K562 (cell line): ENCODE data around the gene ARID5B. TPM values are rescaled to one million over a fixed set of nuclear protein-coding genes. Genes with fewer than 3 reads are reported as not detected.

Experiments
- ARID1B ChIP-seq: fragments of 450-650 bp; IDR thresholded peaks from 2 replicates; pipeline ENCODE4 v1.6.1; 2016; ENCODE audit warnings: antibody characterized with exemption, mild to moderate bottlenecking, inconsistent platforms
- BCOR ChIP-seq: fragments of 450-650 bp; IDR thresholded peaks from 2 replicates; pipeline ENCODE4 v1.6.1; 2016
- CBFB ChIP-seq: sonication (generic); formaldehyde crosslinking; IDR thresholded peaks from 2 replicates; pipeline ENCODE4 v1.4.0; 2020; ENCODE audit warnings: mild to moderate bottlenecking, missing genetic modification reagents
- CBX3 ChIP-seq, 2 experiments: IDR thresholded peaks; 1 replicate in 1 of 2; 2 replicates in 1 of 2; pipeline ENCODE4 v1.6.1; 2012; ENCODE audit warnings: inconsistent platforms in 2 of 2, low read length in 2 of 2, borderline replicate concordance in 1 of 2, control low read depth in 1 of 2
- EGR1 ChIP-seq: fragments of 450-650 bp; conservative IDR thresholded peaks from 2 replicates; pipeline ENCODE4 v1.6.1; 2017; ENCODE audit warnings: mild to moderate bottlenecking
- HES1 ChIP-seq: fragments of 450-650 bp; IDR thresholded peaks from 2 replicates; pipeline ENCODE4 v1.6.1; 2016; ENCODE audit warnings: low read depth, mild to moderate bottlenecking, moderate library complexity
- HNRNPLL ChIP-seq: fragments of 200-400 bp; formaldehyde crosslinking; IDR thresholded peaks from 2 replicates; pipeline ENCODE4 v1.6.1; 2017; ENCODE audit warnings: low read length, low read depth, mild to moderate bottlenecking; ENCODE audit not compliant: poor library complexity, severe bottlenecking
- MAZ ChIP-seq, 2 experiments: fragments of 450-650 bp in 1 of 2; sonication (generic) in 1 of 2; formaldehyde crosslinking; IDR thresholded peaks in 1 of 2; conservative IDR thresholded peaks in 1 of 2; 2 replicates each; pipeline versions ENCODE4 v1.4.0 to v1.5.0; 2020; ENCODE audit warnings: mild to moderate bottlenecking in 1 of 2, missing genetic modification reagents in 1 of 2
- NKRF ChIP-seq: fragments of 450-650 bp; IDR thresholded peaks from 2 replicates; pipeline ENCODE4 v1.6.1; 2016; ENCODE audit warnings: borderline replicate concordance
- PHF8 ChIP-seq: fragments of 200-600 bp; sonication (generic); IDR thresholded peaks from 2 replicates; pipeline ENCODE4 v1.6.1; 2012; ENCODE audit warnings: mixed run types, mild to moderate bottlenecking, inconsistent platforms, low read length, moderate library complexity, borderline replicate concordance
- POLR2B ChIP-seq: fragments of 450-650 bp; IDR thresholded peaks from 2 replicates; pipeline ENCODE4 v1.6.1; 2018; ENCODE audit warnings: low read depth; ENCODE audit not compliant: partially characterized antibody
- POU5F1 ChIP-seq: fragments of 150-350 bp; IDR thresholded peaks from 2 replicates; pipeline ENCODE4 v1.6.1; 2014; ENCODE audit warnings: borderline replicate concordance, low read length, low read depth, mild to moderate bottlenecking; ENCODE audit not compliant: partially characterized antibody
- RB1 ChIP-seq: fragments of 450-650 bp; IDR thresholded peaks from 2 replicates; pipeline ENCODE4 v1.6.1; 2017; ENCODE audit warnings: low read depth, mild to moderate bottlenecking
- SIN3A ChIP-seq, 2 experiments: fragments of 150-350 bp in 1 of 2; IDR thresholded peaks; 2 replicates each; pipeline ENCODE4 v1.6.1; 2011 to 2016; ENCODE audit warnings: borderline replicate concordance in 2 of 2, low read depth in 2 of 2, low read length in 2 of 2, mild to moderate bottlenecking in 2 of 2, moderate library complexity in 2 of 2; ENCODE audit not compliant: control insufficient read depth in 1 of 2
- SMARCE1 ChIP-seq: fragments of 450-650 bp; IDR thresholded peaks from 2 replicates; pipeline ENCODE4 v1.7.1; 2016; ENCODE audit warnings: mild to moderate bottlenecking
- SOX6 ChIP-seq: fragments of 450-650 bp; IDR thresholded peaks from 2 replicates; pipeline ENCODE4 v1.6.1; 2014; ENCODE audit warnings: mild to moderate bottlenecking
- STAT5B ChIP-seq: fragments of 250-450 bp; sonication (Bioruptor Pico); IDR thresholded peaks from 2 replicates; pipeline ENCODE4 v1.8.0; 2021; ENCODE audit warnings: mild to moderate bottlenecking, inconsistent platforms
- TAF1 ChIP-seq: IDR thresholded peaks from 2 replicates; pipeline ENCODE4 v1.6.1; 2011; ENCODE audit warnings: mild to moderate bottlenecking, low read length, moderate library complexity; ENCODE audit not compliant: insufficient read depth, control insufficient read depth, severe bottlenecking; ENCODE audit errors: extremely low read depth
- TCF7 ChIP-seq: sonication (generic); IDR thresholded peaks from 2 replicates; pipeline ENCODE4 v1.6.1; 2016; ENCODE audit warnings: antibody characterized with exemption, borderline replicate concordance
- TSHZ1 ChIP-seq: fragments of 250-450 bp; sonication (Bioruptor Pico); IDR thresholded peaks from 2 replicates; pipeline ENCODE4 v1.4.0; 2020; ENCODE audit warnings: mild to moderate bottlenecking, moderate library complexity
- ZNF175 ChIP-seq: fragments of 200-800 bp; sonication (Bioruptor generic); IDR thresholded peaks from 2 replicates; pipeline ENCODE4 v1.6.1; 2016; ENCODE audit warnings: low read depth, mild to moderate bottlenecking, missing genetic modification characterization, missing compliant biosample characterization
- polyA plus RNA-seq, 8 experiments: library from polyadenylated mRNA; depleted of rRNA in 4 of 8; stranded (reverse) in 5 of 8; unstranded in 3 of 8; fragments of >200 nt; fragmentation: Nextera tagmentation in 2 of 8; fragmentation: Illumina TruSeq in 1 of 8; extraction: Ambion mirVana in 2 of 8; extraction: Trizol in 1 of 8; gene quantifications; 2 replicates each; pipeline versions ENCODE4 v1.2.1 to v1.2.3, GENCODE V29; 2011 to 2014; ENCODE audit warnings: inconsistent platforms in 1 of 8, missing spikeins in 1 of 8
- total RNA-seq, 7 experiments: library from RNA; depleted of rRNA in 6 of 7; stranded (reverse); fragments of >200 nt in 6 of 7; fragmentation: Illumina TruSeq in 2 of 7; extraction: Trizol in 2 of 7; gene quantifications; 2 replicates each; pipeline versions ENCODE4 v1.2.1 to v1.2.3, GENCODE V29; 2011 to 2021; ENCODE audit warnings: low replicate concordance in 1 of 7

Gene ARID5B
- total and polyA plus RNA-seq, 9 of the 15 experiments (the other 6 are each of a cell fraction or from before 2014, with no cell fraction given) = 0.48 to 1.6 (median 0.80) TPM

GRCh38 chr10:61903221-61903927, 1.9 kb downstream of the ARID5B start (continued):
- TF ChIP-seq ARID1B = no peak; the same call in 1 of the 2 replicates
- TF ChIP-seq BCOR = peak; percentile 23; the same call in 1 of the 2 replicates
- peak; percentile 81 to 86; a peak in 3 of 4 replicates for TF ChIP-seq MAZ (CRISPR knock-in tag; conservative IDR thresholded peaks at IDR 0.05 in 1 of 2, IDR thresholded peaks at IDR 0.05 in 1 of 2)
- TF ChIP-seq TSHZ1 (CRISPR knock-in tag) = no peak
- no peak for TF ChIP-seq SOX6
- no peak for TF ChIP-seq STAT5B (CRISPR knock-in tag)
- 0 out of 2 replicates have a peak, but pooled peaks have one; percentile 46 for TF ChIP-seq SMARCE1
- no peak for TF ChIP-seq POLR2B
- peak; percentile 20 for TF ChIP-seq TAF1
- peak; percentile 29 for TF ChIP-seq HNRNPLL
- TF ChIP-seq HES1 = peak; percentile 90
- peak; percentile 44; the same call in 1 of the 2 replicates for TF ChIP-seq PHF8
- TF ChIP-seq RB1 = peak; percentile 27; the same call in 1 of the 2 replicates
- no peak for TF ChIP-seq POU5F1
- TF ChIP-seq NKRF = no peak
- TF ChIP-seq TCF7 = 0 out of 2 replicates have a peak, but pooled peaks have one; percentile 7
- 0 out of 3 replicates have a peak, but pooled peaks of 1 of the 2 experiments have one; percentile 14 for TF ChIP-seq CBX3 (IDR thresholded peaks at IDR 0.05; ENCODE audit: borderline replicate concordance in 1 of 2, low read length in 2 of 2)
- TF ChIP-seq SIN3A (IDR thresholded peaks at IDR 0.05; ENCODE audit: borderline replicate concordance in 2 of 2, control insufficient read depth in 1 of 2, low read depth in 2 of 2, low read length in 2 of 2) = peak in 1 of 2 experiments; percentile 82; a peak in 1 of 4 replicates
- TF ChIP-seq CBFB (CRISPR knock-in tag) = no peak
- peak; percentile 44; the same call in 1 of the 2 replicates for TF ChIP-seq EGR1
- no peak for TF ChIP-seq ZNF175
